Right lung (tissue), 5 donors: ENCODE data around the gene NCDN. TPM values are rescaled to one million over a fixed set of nuclear protein-coding genes. Genes with fewer than 3 reads are reported as not detected.

Experiments
- DNase-seq, 2 donors: peaks; one replicate each; pipeline ENCODE4 v3.0.0-alpha.2; 2013
- polyA plus RNA-seq, 5 donors: library from polyadenylated mRNA; unstranded; fragments of 120-200 nt; gene quantifications; one replicate each; pipeline versions ENCODE4 v1.2.1 to v1.2.3, GENCODE V29; 2013; ENCODE audit warnings: inconsistent platforms in 1 of 5, low replicate concordance in 1 of 5; ENCODE audit not compliant: insufficient read length in 5 of 5, insufficient read depth in 1 of 5

The NCDN gene
- polyA plus RNA-seq, 5 donors: 14.8 to 27.5 (median 21.8) TPM

DNA sequence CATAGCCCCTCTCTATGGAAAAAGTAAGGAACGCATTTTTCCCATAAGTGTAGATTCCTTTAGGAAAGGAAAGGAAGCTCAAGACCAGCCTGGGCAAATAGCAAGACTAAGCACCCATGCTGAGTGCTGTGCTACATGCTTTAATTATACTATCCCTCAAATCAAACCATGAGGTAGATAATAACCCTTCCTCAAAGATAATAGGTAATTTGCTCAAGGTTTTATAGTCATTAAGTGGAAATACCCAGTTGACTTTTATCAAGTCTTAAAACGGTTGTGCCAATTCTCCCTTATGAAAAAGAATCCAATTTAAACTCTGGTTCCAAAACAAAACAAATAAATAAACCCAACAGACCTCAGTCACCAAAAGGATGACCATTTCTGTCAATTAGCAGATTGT is 3.7 kb upstream of the NCDN start:
- DNase-seq: no peak

DNA sequence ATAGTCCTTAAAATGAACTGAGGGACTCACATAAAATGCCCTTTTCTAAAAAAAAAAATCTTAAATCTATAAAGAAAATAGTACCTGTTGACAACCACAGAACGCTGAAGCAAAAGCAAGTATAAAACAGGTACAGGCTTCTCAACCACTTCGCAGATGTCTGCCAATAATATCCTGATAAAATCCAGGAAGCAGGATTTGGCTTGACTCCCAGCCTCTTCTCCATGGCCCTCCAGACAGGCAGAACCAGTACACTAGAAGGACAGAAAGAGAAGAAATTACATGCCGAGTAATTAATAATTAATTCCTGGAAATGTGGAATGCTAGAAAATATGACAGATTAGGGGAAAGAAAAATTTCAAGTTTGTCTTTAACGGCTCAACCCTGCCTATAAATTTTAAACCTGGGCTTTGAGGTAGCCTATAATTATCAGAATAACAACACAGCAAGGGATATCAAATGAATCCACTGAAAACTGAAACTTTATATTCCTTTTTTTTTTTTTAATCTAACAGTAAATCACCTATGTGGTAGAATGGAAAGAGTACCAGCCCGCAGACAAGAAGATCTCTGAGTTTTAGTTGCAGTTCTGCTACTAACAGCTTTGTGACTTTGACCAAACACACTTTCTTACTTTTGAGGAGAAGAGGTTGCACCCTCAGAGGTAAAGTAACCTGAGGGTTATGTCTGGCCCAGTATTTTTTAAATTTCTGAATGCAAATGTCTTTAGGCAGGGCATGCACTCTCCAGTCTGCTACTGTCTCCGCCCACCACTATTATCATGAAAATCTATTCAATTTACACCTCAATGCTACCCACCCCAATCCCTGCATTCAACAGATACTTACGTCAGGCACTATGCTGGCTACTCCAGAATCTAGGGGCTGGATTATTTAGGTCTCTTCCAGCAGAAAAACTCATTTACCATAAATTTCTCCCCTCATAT is 3.1 kb upstream of the NCDN start:
- DNase-seq: no peak

DNA sequence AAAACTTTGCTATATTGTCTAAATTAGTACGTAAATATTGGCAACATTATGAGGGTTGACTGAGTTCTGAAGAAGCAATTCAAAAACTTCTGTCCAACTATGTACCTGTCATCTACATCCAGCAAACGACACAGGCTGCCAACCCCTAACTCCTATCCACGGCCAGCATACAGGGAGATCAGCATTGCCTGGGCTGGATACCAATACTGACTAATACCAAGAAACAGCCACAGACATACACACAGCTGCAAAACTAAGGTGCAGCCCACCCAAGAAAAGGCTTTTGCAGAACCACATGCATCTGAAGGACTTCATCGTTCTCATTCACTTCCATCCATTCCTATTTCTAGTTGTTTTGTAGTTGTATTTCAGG is 2.4 kb upstream of the NCDN start:
- DNase-seq: no peak

DNA sequence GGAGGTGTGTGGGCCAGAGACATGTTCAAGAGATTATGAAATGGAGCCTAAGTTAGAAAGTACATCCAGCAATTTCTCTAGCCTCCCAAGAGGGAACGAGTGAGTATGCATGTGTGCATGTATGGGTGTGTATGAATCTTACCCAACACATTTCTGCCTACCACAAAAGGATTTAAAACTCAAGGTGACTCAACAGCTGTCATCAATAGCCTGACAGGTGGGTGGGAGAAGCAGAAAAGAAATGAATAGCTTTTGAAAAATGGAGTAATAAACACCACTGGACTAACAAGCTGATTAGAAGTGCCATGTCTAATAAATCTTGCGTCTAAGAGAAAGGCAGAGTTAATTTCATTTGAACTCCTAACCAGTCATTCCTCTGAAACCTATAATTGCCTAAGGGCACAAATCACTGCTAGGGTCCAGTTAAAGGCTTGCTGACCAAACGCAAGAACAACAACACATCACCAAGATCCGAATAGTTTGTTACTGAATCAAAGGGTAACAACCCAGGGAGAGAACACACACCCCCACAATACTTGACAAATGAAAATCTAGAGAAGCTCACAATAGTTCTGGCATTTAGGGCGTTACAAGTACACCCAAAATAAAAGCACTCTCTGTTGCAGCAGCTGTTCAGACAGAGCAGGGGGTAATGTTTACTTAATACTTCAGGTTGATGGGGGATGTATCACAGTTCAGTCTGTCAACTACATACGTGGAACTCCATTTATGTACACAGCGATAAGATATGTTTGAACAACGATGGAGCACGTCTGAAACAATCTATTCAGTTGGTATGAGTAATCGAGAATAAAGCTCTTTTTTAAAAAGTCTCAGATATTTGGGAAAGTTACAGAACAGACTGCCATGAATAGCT is 1.8 kb upstream of the NCDN start:
- DNase-seq: no peak

DNA sequence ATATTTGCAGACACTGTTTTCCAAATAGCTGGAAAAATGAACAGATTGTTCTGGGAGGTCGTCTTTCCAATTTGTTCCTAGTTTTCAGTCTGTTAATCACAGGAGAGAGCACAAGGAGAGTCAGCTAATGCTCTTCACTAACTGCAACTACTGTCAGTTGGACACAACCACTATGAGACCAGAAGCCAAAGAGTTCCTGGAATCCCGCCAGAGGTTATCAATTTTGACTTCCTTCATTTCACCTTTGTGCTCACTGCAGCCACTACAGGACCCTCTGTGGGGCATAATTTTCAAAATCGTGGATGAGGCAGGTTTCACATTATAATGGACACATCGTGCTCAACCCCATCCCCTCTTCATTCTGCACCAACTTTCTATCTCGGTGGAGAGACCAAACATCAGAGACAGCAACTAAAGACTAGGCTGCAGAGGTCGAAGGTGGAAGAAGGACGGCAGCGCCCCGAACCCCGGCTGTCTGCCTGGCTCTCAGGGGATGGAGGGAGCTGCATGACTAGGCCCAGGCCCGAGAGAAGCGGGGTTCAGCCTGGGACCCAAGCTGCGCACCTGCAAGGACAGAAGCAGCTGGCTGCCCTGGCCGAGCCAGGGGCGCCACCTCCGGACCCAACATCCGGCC is 998 bp upstream of the NCDN start:
- DNase-seq: no peak

DNA sequence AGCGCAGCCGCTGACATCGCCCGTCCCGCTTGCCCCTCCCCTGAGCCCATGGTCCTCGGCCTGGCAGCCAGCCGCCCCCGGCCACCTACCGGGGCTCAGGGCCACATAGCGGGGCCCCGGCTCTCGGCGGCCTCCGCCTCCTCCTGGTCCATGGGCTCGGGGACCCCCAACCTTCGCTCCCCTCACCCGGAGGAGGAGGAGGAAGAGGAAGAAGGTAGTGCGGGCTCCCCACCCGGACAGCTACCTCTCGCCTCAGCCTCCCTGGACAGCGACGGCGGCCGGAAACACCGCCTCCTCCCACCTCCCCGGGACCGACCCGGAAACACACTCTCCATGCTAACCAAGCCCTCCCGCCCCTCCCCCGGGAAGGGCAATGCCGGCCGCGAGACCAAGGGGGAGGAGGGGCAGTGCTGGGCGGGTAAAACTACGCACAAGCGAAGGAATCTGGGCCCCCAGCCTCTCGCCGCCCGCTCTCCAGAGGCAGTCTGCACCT is 435 bp upstream of the NCDN start, which contains the start of gene KIAA0319L:
TSS of gene KIAA0319L (minus strand) at position 286 of the 493 bp plus-strand sequence. CDS start 2,912 bp downstream, outside the sequence.
- DNase-seq: peak in 1 of 2 donors; percentile 97

DNA sequence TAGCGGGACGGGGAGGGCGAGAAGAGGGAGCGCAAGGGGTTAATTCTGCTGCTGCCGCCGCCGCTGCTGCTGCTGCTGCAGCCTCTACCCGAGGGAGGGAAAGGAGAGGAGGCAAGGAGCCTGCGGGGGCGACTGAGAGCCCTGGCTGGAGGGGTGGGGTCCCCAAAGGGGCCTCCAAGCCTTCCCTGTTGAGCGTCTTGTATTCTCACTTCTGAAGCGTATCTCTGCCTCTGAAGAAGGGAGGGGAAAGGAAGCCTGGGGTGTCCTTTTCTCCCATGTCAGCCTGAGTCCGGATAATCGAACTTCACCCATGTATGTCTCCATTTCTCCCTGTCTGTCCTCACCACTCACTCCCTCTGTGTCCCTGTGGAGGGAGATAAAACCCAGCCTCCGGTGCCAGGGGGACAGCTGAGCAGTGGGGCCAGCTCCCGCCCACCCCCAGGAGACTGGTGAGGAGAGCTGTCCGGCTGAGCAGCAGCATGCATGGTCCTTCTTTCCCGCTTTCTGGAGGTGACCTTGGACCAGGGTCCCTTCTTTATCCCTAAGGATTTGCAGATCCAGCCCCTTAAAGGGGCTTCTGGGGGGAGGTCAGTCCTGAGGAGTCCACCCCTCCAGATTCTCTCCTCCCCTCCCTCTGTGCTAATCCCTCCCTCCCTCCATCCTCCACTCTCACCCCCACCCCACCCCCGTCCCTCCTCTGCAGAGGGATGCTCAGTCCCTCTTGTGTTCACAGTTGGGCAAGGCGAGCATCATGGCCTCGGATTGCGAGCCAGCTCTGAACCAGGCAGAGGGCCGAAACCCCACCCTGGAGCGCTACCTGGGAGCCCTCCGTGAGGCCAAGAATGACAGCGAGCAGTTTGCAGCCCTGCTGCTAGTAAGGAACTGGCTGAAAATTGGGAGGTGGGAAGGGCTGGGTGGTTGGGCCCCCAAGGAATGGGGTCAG is 1.0 kb downstream of the NCDN start:
- DNase-seq: no peak

DNA sequence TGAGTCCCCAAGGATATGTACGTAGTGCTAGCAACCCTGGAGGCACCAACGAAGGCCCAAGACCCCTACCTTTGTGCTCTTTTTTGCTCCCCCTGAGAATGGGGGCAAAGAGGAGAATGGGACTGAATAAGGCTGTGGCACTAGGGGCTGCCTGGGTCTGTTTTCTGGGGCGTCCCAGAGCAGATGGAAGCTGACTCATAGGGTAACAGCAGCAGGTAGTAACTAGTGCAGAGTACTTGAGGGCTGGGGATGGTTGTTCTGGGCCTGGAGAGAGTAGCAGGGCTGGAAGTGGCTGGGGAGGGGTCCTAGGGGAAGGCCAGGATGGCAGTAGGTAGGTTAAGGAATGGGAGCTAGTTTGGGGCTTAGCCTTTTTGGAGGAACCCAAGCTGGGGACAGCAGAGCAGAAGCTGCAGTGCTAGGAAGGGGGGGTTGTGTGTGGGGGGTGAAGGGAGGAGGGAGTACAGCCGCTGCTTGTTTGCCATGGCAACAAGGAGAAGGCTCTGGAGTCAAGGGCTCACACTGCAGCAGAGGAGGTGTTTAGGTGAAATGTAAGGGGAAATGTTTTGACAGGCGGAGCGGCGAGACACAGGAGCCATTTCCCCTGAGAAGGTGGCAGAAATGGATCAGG is 1.8 kb downstream of the NCDN start:
- no peak for DNase-seq

DNA sequence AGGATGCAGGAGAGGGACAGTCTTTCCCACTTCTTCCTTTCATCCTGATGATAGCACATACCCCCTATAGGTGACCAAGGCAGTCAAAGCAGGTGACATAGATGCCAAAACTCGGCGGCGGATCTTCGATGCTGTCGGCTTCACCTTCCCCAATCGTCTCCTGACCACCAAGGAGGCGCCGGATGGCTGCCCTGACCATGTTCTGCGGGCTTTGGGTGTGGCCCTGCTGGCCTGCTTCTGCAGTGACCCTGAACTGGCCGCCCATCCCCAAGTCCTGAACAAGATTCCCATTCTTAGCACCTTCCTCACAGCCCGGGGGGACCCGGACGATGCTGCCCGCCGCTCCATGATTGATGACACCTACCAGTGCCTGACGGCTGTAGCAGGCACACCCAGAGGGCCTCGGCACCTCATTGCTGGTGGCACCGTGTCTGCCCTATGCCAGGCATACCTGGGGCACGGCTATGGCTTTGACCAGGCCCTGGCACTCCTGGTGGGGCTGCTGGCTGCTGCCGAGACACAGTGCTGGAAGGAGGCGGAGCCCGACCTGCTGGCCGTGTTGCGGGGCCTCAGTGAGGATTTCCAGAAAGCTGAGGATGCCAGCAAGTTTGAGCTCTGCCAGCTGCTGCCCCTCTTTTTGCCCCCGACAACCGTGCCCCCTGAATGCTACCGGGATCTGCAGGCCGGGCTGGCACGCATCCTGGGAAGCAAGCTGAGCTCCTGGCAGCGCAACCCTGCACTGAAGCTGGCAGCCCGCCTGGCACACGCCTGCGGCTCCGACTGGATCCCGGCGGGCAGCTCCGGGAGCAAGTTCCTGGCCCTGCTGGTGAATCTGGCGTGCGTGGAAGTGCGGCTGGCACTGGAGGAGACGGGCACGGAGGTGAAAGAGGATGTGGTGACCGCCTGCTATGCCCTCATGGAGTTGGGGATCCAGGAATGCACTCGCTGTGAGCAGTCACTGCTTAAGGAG is 2.9 kb downstream of the NCDN start:
- DNase-seq: no peak

DNA sequence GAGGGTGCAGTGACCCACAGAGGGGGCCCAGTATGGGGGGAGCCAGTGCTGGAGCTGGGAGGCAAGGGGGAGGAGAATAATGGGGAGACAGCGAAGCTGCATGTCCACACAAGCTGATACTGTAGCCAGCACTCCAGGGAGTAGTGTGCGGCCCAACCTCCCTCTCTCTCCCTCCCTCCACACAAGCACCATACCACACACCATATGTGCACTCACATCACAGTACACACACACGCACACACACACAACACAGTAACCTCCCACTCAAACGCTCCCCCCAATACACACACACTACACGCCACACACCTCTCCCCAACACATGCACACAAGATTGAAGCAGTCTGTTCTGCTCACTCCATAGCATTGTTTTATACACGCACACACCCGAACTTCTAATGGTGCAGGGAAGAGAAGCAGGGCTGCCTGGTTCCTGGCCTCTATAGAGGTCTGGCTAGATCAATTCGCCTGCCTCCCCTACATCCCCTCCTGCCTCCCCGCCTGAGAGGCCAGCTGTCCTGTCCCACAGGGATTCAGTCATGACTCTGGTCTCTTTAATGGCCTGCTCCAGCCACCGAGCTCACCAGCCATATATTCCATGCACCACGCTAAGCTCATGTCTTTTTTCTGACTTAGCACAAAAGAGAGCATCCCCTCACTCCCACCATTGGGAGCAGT is 3.8 kb downstream of the NCDN start:
- no peak for DNase-seq

DNA sequence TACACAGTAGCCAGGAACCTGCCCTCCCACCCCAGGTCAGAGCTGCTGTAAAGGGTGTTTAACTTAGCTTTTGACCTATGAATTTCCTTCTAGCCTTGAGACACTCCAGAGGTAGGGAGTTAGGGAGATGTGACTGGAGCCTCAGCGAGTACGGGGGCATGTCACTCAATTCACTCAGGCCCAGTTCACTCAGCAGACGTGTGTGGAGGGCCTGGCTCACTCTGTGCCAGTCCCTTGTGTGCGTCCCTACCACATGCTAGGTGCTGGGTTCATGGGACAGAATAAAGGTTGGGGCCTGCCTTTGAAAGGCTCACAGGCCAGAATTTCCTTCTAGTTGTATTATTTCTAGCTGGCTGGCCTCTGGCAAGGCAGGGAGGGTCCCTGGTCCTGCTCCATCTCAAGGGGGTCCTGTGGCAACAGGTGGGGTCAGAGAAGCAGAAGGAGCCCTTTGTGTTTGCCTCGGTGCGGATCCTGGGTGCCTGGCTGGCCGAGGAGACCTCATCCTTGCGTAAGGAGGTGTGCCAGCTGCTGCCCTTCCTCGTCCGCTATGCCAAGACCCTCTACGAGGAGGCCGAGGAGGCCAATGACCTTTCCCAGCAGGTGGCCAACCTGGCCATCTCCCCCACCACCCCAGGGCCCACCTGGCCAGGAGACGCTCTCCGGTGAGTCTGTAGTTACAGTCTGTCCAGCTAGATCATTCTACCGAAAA is 4.5 kb downstream of the NCDN start:
- DNase-seq: no peak

DNA sequence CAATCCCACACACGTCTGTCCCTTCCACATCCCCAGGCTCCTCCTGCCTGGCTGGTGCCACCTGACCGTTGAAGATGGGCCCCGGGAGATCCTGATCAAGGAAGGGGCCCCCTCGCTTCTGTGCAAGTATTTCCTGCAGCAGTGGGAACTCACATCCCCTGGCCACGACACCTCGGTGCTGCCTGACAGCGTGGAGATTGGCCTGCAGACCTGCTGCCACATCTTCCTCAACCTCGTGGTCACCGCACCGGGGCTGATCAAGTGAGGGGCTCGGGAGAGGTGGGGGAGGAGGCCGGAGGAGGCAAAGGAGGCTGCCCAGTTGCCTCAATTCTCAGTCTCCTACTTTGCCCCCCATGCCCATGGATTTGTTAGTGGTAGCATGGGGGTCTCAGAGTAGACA is 5.6 kb downstream of the NCDN start:
- no peak for DNase-seq

DNA sequence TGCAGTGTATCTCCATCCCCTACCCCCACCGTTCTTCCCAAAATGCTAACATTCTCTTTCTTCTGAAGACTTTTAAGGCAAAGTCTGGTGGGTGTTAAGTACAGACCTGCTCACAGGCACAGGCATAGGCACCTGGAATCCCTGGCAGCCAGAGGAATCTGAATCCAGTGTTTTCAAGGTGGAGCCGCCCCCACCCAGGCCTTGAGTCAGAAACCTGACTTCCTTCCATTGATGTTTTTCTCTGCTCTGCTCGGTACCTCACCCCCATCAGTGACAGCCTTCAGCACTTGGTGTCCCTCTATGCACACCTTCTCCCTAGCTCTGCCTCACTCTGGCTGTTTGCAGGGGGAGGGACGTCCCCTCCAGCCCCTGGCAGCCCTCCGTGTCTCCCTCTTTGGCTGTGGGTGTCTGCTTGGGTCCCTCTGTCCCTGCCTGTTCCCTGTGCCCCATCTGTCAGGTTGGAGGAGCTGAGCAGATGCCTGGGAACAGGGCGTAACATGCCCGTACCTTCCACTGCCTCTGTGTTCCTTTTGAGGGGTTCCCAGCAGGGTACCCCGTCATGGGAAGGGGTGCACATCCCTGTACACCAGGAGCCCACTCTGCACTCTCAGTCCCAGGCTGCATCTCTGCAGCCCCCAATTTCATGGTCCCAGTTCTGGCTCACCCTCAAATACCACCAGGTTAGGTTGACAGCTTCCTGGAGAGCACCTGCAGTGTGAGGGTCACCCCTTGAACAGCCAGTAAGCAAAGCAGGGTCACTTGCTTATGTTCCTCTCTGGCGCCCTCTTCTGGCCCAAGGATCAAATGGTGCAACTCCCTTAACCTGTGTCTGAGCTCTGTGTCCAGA is 6.7 kb downstream of the NCDN start:
- peak in 1 of 2 donors; percentile 68 for DNase-seq

DNA sequence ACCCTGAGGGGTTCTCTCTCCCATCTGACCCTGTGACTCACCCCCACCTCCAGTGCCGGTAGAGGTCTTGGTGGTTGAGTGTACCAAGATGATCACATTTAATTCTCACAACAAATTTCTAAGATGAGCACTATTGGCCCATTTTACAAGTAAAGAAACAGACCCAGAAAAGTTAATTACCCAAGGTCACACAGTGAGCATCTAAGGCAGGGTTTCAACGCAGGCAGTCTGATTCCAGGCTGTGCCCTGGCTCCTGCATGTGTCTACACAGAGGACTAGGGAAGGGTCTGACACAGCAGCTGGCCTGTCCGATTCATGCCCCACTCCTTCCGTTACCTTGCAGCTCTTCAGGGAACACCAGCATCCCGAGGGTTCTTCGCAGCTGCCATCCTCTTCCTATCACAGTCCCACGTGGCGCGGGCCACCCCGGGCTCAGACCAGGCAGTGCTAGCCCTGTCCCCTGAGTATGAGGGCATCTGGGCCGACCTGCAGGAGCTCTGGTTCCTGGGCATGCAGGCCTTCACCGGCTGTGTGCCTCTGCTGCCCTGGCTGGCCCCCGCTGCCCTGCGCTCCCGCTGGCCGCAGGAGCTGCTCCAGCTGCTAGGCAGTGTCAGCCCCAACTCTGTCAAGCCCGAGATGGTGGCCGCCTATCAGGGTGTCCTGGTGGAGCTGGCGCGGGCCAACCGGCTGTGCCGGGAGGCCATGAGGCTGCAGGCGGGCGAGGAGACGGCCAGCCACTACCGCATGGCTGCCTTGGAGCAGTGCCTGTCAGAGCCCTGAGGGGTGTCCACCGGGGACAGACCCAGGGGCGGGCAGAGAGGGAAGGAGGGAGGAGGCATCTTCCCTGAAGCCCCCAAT is 7.5 kb downstream of the NCDN start:
- DNase-seq: no peak

DNA sequence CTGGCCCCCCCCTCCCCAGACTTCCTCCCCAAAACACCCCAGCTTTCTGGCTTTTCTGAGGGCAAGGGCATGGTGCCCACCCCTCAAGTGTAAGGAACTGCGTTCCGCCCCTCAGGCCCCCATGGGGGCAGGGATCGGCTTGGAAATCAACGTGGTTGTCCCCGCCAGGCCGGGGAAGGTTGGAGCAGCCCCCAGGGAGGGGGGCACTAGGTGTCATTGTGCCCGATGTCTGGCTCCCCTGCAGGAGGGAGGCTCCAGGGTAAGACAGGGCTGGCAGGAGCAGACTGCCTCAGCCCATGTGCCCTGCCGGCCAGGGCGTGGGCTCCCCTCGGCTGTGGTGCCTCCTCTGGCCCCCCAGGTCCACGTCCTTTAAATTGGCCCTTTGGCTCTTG is 8.1 kb downstream of the NCDN start:
- DNase-seq: no peak
